ENCODE measurements around the gene STOM.

The STOM gene

DNA sequence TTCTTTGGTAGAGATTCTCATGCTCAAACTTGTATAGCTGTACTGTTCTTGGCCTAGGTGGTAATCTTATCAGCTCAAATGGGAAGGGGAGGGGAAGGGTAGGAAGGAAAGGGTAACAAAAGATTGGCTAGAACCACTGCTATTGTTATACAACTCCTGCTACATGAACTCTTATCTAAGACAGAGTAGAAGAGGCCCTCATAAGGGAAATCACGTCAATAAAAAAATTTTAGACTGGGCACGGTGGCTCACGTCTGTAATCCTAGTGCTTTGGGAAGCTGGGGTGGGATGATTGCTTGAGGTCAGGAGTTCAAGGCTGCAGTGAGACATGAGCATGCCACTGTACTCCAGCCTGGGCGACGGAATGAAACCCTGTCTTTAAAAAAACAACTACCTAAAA is 15.9 kb downstream of the STOM start:
- no peak overlapping the region for H3K4me3 ChIP-seq (ENCODE audit: low read length)
- no peak for DNase-seq (ENCODE audit: low read depth, low spot score)

DNA sequence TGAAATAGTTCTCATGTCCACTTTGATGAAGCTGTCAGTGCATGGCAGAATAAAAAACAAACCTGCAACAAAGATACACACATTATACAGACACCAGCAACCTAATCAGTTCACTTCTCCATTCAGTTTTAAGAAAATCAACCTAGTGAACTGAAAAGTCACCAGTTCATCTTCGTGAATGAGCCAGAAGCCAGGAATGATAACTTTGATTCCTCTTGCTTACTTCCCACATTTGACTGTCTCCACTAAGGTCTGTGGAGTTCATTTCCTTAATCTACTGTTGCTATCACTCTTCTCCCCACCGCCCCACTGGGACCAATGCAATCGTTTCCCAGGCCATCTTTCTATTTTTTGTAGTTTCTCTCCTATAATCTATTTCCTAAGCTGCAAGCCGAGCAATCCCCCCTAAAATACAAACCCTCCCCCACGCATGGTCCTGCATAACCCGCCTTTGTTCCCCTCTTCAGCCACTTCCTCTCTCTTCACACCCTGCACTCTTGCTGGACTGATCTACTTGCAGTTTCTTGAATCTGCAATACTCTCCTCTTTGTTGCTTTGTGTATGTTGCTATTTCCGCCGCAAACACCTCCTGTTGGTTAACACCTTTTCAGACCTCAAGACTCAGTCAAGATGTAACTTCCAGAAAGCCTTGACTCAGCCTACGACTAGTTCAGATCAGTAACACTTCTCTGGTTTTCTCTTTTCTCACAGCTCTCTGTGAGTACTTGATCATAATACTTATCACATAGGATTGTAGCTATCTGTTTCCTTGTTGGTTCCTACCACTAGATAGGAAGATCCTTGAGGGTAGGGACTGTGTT is 16.6 kb downstream of the STOM start:
- no peak for DNase-seq (ENCODE audit: low read depth, low spot score)
- H3K4me3 ChIP-seq (ENCODE audit: low read length) = no peak overlapping the region

DNA sequence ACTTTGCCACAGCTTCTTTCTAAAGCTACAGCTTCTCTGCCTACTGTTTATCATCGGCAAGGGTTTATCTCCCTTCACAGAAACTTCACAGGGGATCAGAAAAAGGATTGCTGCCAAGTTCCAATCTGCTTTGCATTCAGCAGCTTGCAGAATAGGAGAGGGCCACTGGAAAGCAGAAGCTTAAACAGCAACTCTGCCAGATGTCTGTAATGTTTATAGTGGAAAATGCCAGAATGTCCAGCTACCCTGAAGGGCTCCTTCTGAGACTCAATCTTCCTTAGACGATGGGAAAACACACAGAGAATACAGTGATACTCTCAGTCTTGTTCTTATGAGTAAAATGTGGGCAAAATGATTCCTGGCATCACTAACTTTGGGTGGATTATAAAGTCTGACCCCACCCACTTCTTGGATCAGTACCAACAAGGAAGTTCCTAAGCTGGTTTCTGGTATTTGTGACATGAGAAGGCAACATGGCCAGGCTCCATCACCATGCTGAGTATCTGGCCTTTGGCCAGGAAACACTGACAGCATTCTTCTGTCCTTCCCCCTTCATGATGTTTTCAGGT is 19.0 kb downstream of the STOM start:
- H3K4me3 ChIP-seq (ENCODE audit: low read length) = no peak overlapping the region
- no peak for DNase-seq (ENCODE audit: low read depth, low spot score)

DNA sequence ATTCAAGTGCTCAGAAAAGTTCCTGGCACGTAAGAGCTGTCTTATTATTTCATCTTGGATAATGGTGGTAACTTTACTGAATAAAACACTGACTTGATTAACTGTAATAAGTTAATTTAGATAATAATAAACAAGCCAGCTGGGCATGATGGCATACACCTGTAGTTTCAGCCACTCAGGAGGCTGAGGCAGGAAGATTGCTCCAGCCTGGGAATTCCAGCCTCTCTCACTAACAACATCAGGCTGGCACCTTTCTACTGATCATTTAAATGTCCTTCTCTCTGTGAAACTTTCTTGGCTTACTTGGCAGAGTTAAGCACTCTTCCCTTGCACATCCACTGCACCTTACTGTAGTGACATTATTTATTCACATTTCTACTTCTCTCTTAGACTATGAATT is 20.0 kb downstream of the STOM start:
- no peak for DNase-seq (ENCODE audit: low read depth, low spot score)
- H3K4me3 ChIP-seq (ENCODE audit: low read length) = no peak overlapping the region

DNA sequence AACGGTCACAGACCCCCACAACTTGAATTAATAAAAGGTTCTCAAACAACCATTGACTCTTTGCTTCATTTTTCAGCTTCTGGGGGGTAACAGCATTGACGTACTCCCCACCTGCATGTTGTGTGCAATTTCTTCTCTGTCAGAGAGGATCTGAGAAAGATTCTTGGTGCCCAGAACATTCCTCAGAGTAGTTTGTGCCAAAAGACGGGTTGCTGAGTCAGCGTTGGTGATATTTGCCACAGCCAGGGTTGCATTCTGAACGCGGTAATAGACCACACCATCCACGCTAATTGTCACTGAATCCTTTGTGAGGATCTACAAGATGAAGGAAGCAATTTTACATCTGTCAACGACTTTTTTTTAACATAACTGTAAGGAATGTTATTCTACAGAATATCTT is 21.0 kb downstream of the STOM start:
- no peak for DNase-seq (ENCODE audit: low read depth, low spot score)
- no peak overlapping the region for H3K4me3 ChIP-seq (ENCODE audit: low read length)

DNA sequence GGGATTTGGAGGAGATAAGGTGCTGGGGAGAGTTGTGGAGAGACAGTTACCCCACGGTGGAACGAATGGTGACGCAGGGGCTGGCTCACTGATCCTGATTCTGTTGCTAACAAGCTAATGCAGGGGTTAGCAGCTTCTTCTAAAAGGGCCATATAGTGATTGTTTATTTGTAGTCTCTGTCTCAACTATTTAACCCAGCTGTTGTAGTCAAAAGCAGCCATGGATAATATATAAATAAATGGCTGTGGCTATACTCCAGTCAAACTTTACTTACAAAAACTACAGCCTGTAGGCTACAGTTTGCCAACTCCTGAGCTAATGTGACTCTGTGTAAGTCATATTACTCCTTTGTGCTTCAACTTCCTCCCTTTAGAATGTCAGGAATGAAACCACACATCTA is 21.8 kb downstream of the STOM start:
- DNase-seq (ENCODE audit: low read depth, low spot score) = no peak
- H3K4me3 ChIP-seq (ENCODE audit: low read length) = no peak overlapping the region

DNA sequence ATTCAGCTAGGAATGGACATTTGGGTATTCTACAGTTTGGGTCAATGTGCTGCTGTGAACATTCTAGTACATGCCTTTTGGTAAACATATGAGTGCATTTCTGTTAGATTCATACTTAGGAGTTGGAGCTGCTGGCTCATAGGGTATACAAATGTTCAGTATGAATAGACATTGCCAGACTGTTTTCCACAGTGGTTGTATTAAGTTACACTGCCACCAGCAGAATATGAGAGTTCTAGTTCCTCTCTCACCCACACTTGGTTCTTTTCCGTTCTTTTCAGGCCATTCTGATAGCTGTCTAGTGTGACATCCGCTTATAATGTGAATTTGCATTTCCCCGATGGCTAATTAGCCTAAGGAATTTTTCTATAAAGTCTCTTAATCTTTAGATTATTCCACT is 25.0 kb downstream of the STOM start:
- DNase-seq (ENCODE audit: low read depth, low spot score) = no peak
- no peak overlapping the region for H3K4me3 ChIP-seq (ENCODE audit: low read length)

DNA sequence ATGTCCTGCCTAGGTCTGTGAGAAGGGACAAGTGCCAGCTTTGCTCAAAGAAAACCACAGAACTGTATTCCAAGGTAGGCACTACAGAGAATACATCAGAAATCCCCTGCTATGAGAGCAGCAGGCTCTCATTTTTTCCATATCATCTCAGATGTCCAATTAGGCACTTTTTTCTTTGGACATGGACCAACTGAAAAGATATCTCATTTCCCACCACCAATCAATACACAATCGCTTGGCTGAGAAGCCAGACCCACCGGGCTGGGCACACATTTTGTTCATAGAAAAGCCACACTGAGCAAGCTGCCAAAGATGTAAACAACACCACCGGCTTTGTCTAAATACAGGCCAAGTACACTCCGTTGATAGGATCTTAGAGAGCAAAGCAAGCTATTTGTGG is 25.9 kb downstream of the STOM start:
- no peak overlapping the region for H3K4me3 ChIP-seq (ENCODE audit: low read length)
- no peak for DNase-seq (ENCODE audit: low read depth, low spot score)

DNA sequence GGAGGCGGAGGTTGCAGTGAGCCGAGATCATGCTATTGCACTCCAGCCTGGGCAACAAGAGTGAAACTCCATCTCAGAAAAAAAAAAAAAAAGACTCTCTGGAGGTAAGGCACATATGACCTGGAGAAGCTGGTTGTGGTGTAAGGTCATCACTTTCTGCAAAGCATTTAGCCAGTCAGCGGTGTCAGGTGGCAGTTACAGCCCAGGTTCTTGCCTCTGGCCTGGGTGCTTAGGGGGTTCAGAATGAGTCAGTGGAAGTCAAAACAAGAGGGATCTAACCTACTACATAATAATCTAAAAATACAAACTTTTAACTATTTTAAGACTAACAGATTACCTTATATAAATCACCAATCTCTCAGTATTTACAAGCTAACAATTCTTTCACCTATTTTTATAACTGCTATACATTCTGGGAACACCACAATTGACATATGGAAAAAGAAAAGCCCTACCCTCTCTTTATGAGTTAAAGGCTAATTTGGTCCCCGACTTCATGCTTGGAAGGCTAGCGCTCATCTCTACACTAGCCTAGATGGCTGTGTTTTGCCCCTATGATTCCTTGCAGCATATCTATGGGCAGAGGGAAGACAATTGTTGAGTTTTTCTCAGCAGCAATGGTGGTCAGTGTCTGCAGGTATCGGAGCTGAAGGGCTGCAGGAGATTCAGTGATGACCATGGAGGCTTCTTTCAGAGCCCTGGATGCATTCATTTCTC is 29.2 kb downstream of the STOM start:
- H3K4me3 ChIP-seq (ENCODE audit: low read length) = no peak overlapping the region
- no peak for DNase-seq (ENCODE audit: low read depth, low spot score)

DNA sequence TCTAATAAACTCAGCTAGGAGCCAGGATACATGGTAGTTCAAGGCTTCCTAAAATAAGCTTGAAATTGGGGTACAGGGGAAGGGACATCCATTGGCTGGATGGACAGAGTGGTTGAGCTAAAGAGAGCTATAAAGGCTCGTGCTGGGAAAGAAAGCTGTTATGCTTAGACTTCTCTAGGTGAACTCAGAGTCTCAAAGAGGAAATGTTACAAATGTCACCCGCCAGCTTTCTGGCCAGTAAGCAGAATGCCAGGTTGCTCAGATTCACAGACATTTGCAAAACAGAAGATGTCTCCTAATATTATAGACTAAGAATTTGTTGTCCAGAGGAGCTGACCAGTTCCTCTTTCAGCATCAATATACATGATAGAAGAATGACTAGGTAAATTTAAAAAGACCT is 30.6 kb downstream of the STOM start:
- H3K4me3 ChIP-seq (ENCODE audit: low read length) = no peak overlapping the region
- DNase-seq (ENCODE audit: low read depth, low spot score) = no peak

DNA sequence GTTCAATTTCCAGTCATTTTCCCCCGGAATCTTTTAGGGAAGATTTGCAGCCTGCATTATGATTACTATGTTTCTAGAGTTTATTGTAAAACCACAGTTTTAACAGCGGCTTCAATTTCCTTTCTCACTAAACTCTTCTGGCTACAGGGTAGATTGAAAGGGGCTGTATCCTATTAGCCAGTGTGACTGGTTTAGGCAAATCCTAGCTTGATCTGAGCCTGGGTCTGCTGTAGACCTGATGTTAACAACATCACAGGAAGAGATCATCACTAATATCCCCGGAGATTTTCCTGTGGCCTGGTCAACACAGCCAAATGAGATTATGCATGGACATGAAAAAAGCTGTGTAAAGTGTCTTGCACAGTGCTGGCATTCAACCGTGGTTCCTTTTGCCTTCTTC is 33.4 kb downstream of the STOM start:
- no peak overlapping the region for H3K4me3 ChIP-seq (ENCODE audit: low read length)
- no peak for DNase-seq (ENCODE audit: low read depth, low spot score)

DNA sequence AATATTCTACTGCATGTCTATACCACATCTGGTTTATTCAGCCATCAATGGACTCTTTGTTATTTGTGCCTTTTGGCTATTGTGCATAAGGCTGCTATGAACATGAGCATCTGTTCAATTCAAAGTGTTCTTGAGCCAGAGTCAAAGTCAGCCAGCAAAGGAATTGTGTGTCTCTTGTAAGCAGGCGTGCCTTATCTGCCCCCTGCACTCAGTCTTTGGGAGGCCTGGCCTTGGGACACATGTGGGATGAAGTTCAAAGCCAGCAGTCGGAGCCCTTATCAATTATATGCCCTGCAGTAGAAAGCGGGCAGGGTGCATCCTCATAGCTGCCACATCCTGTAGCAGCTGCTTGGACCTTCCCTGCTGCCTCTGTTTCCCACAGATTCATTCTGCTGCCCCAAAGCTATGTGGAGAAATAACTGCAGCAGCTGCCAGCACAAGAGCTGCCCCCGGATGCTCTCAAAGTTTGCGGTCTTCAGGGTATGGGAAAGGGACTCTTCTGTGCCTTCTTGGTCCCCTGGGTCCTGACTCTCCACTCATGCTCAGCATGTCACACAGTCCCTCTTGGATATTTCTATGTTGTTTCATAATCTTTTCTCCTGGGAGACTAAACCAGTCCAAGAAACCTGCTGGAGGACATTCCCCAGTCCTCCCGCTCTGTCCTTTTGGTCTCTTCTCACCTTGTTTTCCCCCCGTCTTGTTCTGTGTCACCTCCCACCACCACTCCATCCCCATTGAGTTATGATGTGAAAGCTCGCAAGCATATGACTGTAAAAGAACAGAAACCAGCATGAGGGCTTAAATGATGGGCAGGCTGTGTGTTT is 35.9 kb downstream of the STOM start:
- H3K4me3 ChIP-seq (ENCODE audit: low read length) = no peak overlapping the region
- no peak for DNase-seq (ENCODE audit: low read depth, low spot score)

DNA sequence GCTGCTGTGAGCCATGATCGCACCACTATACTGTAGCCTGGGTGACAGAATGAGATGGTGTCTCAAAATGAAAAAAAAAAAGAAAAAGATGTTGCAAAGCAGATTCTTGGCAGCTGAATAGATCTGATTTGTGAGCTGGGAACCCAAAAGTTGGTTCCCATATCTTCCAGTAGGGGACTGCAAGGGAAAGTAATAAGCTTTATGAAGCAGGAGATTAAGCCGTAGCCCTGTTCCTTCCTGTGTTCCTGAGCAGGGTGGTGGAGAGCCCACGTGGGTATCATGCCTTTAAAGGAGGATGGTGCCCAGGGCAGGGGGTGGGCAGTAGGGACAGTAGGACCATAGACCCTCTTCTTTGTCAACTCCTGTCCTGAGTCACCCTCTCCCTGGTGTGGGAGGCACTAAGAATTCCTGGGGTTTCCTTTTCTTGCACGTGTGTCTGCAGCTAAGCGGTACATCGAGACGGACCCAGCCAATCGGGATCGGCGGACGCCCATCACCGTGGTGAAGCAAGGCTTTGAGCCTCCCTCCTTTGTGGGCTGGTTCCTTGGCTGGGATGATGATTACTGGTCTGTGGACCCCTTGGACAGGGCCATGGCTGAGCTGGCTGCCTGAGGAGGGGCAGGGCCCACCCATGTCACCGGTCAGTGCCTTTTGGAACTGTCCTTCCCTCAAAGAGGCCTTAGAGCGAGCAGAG is 37.9 kb downstream of the STOM start:
- no peak overlapping the region for H3K4me3 ChIP-seq (ENCODE audit: low read length)
- DNase-seq (ENCODE audit: low read depth, low spot score) = no peak

DNA sequence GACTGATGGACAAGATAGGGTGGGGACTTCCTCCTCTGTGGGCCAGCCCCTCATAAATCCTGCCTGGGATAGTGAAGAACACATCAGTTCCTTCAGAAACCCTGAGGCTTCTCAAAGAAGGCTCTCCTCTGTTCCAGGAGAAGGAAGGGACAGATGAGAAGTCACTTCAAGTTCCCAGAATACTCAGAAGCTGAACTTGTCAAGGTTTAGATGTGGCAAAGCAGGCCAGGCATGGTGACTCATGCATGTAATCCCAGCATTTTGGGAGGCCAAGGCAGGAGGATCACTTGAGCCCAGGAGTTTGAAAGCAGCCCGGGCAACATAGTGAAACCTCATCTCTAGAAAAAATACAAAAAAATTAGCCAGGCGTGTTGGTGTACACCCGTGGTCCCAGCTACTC is 38.5 kb downstream of the STOM start:
- no peak for DNase-seq (ENCODE audit: low read depth, low spot score)
- no peak overlapping the region for H3K4me3 ChIP-seq (ENCODE audit: low read length)

DNA sequence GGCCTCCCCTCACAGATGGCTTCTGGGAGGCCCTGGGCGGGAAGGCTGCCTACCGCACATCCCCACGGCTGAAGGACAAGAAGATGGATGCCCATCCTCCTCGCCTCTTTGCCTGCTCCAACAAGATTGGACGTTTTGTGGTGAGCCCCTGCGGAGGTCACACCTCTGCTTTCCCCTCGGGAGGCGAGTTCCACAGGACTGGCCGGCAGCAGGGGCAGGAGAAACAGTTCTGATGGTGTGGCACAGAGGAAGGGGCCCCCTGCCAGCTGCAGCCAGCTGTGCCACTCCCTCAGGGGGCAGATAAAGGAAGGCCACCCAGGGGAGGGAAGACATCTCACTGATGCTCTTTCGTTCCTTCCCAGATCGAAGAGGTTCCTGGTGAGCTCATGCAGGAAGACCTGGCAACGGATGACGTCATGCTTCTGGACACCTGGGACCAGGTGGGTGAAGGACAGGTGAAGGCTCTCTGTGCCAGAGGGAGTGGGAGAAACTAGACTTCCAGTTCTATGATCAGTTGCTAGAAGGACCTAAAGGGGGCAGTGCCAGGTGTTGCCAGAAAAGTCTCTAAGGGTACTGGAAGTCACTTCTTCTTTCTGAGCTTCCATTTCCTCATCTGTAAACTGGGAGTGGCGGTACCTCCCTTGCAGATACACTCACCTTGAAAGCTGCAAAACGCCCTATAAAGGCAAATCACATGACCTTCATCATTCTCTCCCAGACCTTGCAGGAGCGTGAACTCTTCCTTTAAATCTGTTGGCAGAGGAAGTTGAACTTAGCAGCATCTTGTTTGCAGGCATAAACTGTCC is 41.0 kb downstream of the STOM start:
- H3K4me3 ChIP-seq (ENCODE audit: low read length) = no peak overlapping the region
- no peak for DNase-seq (ENCODE audit: low read depth, low spot score)

DNA sequence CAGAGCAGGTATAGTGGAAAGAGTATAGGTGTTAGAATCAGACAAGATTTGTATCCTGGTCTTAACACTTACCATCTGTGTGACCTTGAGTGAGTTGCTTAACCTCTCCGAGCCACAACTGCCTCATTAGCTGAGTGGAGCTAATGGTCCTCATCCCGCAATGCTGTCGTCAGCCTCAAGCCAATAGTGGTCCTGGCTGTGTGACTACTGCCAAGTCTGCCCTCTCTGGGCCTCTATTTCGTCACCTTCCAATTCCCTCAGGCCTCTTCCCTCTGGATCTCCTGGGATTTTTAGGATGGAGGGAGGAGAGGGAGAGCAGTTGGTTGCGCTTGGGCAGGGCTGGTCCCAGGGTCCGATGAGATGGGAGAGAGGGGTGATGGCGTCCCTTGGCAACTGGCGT is 41.6 kb downstream of the STOM start:
- no peak for DNase-seq (ENCODE audit: low read depth, low spot score)
- no peak overlapping the region for H3K4me3 ChIP-seq (ENCODE audit: low read length)

DNA sequence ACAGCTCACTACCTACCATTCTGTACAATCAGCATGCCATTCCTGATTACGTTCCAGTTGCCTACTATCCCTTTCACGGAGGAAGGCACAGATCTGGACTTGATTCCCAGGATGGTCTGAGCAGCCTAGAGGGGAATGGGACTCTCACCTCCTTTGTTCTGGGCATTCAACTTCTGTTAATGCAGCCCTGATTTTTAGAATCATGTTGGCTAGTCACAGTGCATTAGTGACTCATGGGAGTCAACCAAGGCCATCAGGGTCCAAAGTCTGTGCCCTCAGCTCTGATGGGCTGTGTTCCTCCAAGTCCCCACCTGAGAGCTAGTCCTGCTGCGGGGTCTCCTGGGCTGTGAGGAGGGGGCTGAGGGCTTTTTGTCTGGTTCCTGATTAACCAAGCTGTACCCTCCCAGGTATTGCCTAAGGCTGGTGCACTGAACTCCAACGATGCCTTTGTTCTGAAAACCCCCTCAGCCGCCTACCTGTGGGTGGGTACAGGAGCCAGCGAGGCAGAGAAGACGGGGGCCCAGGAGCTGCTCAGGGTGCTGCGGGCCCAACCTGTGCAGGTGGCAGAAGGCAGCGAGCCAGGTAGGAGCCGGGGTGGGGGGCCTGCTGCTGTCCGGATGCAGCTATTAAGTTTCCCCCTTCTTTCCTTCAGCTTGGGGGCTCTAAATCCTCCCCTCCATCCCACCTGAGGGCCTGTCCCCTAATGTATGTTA is 43.0 kb downstream of the STOM start:
- no peak for DNase-seq (ENCODE audit: low read depth, low spot score)
- no peak overlapping the region for H3K4me3 ChIP-seq (ENCODE audit: low read length)

Measured in Jurkat, Clone E6-1 (cell line).